DOHH2 (cell line): ENCODE results near the gene RAD51B.
A peak's percentile ranks its signal among the peaks of the same experiment; 100 is the strongest.

Experiments used
- H3F3A ChIP-seq: fragments of 200-600 bp; sonication (generic), shearing (Covaris generic); 2 replicates; pipeline ENCODE4 v1.6.0; 2016; ENCODE audit warnings: antibody characterized with exemption, mild to moderate bottlenecking; ENCODE audit not compliant: control insufficient read depth, insufficient read depth
- H3K27ac ChIP-seq: fragments of 200-600 bp; sonication (generic); 2 replicates; pipeline ENCODE4 v1.5.1; 2014; ENCODE audit warnings: low read depth, mild to moderate bottlenecking, low read length, moderate library complexity
- H3K27me3 ChIP-seq: fragments of 200-600 bp; sonication (generic); 2 replicates; pipeline ENCODE4 v1.6.1; 2014; ENCODE audit warnings: mild to moderate bottlenecking, low read length, mixed read lengths; ENCODE audit not compliant: control insufficient read depth
- H3K36me3 ChIP-seq: fragments of 200-600 bp; sonication (generic); 2 replicates; pipeline ENCODE4 v1.6.1; 2014; ENCODE audit warnings: mild to moderate bottlenecking, low read length, moderate library complexity, mixed read lengths; ENCODE audit not compliant: control insufficient read depth
- H3K4me1 ChIP-seq: fragments of 200-600 bp; sonication (generic); 2 replicates; pipeline ENCODE4 v1.6.1; 2014; ENCODE audit warnings: mild to moderate bottlenecking, low read length, mixed read lengths; ENCODE audit not compliant: control insufficient read depth
- H3K4me2 ChIP-seq: fragments of 200-600 bp; sonication (generic); 2 replicates; pipeline ENCODE4 v1.6.0; 2014; ENCODE audit warnings: mild to moderate bottlenecking, low read length, moderate library complexity
- H3K4me3 ChIP-seq: fragments of 200-600 bp; sonication (generic); 2 replicates; pipeline ENCODE4 v1.5.1; 2014; ENCODE audit warnings: mild to moderate bottlenecking, low read length, mixed read lengths
- H3K79me2 ChIP-seq: fragments of 200-600 bp; sonication (generic); 2 replicates; pipeline ENCODE4 v1.6.1; 2014; ENCODE audit warnings: mild to moderate bottlenecking, low read length, mixed read lengths; ENCODE audit not compliant: control insufficient read depth
- H3K9me2 ChIP-seq: fragments of 200-600 bp; sonication (generic); replicated peaks from 2 replicates; pipeline ENCODE4 v1.6.1; 2014; ENCODE audit warnings: mild to moderate bottlenecking, low read length, mixed read lengths; ENCODE audit not compliant: control insufficient read depth
- H3K9me3 ChIP-seq: fragments of 200-600 bp; sonication (generic); 2 replicates; pipeline ENCODE4 v1.6.1; 2014; ENCODE audit warnings: antibody characterized with exemption, low read length, mixed read lengths; ENCODE audit not compliant: control insufficient read depth, insufficient read depth
- H4K20me1 ChIP-seq: fragments of 200-600 bp; sonication (generic); 2 replicates; pipeline ENCODE4 v1.6.0; 2014; ENCODE audit warnings: low read depth, mild to moderate bottlenecking, antibody characterized with exemption, low read length, moderate library complexity; ENCODE audit not compliant: control insufficient read depth, insufficient read depth
- EZH2phosphoT487 ChIP-seq: fragments of 200-600 bp; sonication (generic); IDR thresholded peaks from 2 replicates; pipeline ENCODE4 v1.6.1; 2017; ENCODE audit warnings: borderline replicate concordance, mild to moderate bottlenecking, antibody characterized with exemption, low read length, moderate library complexity, mixed read lengths
- TF ChIP-seq, protein P1 (sequence below): fragments of 200-600 bp; sonication (generic); IDR thresholded peaks from one replicate; pipeline ENCODE4 v1.5.1; 2014; ENCODE audit warnings: antibody characterized with exemption, mild to moderate bottlenecking, low read depth, low read length; ENCODE audit not compliant: poor library complexity, severe bottlenecking

RAD51B gene

GRCh38 chr14:68503186-68503825, 683.7 kb downstream of the RAD51B start:
- no peak for TF ChIP-seq EZH2phosphoT487
- Histone ChIP-seq H3K27ac (no peak overlapping the region), H3K27me3 (no peaks in the 10 kb centered on the region), H4K20me1 (no peaks in the 10 kb centered on the region), H3K4me3 (no peak overlapping the region), H3K36me3 (no peaks in the 10 kb centered on the region), H3K4me1 (peaks cover 75% of the 10 kb centered on the region), H3F3A (no peaks in the 10 kb centered on the region), H3K4me2 (no peak overlapping the region), H3K79me2 (no peaks in the 10 kb centered on the region), H3K9me2 (no peaks in the 10 kb centered on the region), H3K9me3 (no peaks in the 10 kb centered on the region)

DNA sequence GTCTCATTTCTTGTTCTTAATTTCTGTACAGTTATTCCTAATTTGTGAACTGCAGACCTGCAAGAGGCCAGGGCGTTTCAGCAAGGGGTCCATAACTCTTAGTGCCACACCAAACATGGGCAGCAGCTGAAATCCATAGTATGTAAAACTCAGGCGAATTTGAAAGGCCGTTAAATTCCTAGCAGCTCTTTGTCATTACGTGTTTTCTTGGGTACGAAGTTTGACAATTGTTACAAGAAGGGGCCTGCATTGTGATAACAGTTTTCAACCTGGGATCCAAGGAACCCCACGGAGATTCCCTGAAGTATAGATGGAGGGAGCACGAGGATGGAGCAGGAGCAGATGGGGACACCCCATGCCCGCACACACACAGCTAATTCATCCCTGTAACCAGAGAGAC, 685.3 kb downstream of the RAD51B start:
- no peaks in the 10 kb centered on the region for H3K9me2 ChIP-seq
- H3K4me1 ChIP-seq: peaks cover 59% of the 10 kb centered on the region
- H4K20me1 ChIP-seq: no peaks in the 10 kb centered on the region
- H3K9me3 ChIP-seq: no peaks in the 10 kb centered on the region
- no peaks in the 10 kb centered on the region for H3F3A ChIP-seq
- no peaks in the 10 kb centered on the region for H3K79me2 ChIP-seq
- TF ChIP-seq, protein P1, sequence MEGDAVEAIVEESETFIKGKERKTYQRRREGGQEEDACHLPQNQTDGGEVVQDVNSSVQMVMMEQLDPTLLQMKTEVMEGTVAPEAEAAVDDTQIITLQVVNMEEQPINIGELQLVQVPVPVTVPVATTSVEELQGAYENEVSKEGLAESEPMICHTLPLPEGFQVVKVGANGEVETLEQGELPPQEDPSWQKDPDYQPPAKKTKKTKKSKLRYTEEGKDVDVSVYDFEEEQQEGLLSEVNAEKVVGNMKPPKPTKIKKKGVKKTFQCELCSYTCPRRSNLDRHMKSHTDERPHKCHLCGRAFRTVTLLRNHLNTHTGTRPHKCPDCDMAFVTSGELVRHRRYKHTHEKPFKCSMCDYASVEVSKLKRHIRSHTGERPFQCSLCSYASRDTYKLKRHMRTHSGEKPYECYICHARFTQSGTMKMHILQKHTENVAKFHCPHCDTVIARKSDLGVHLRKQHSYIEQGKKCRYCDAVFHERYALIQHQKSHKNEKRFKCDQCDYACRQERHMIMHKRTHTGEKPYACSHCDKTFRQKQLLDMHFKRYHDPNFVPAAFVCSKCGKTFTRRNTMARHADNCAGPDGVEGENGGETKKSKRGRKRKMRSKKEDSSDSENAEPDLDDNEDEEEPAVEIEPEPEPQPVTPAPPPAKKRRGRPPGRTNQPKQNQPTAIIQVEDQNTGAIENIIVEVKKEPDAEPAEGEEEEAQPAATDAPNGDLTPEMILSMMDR: no peak
- no peak for TF ChIP-seq EZH2phosphoT487
- no peak overlapping the region for H3K4me2 ChIP-seq
- H3K27me3 ChIP-seq: no peaks in the 10 kb centered on the region
- H3K27ac ChIP-seq: no peak overlapping the region
- H3K36me3 ChIP-seq: no peaks in the 10 kb centered on the region
- H3K4me3 ChIP-seq: no peak overlapping the region

DNA sequence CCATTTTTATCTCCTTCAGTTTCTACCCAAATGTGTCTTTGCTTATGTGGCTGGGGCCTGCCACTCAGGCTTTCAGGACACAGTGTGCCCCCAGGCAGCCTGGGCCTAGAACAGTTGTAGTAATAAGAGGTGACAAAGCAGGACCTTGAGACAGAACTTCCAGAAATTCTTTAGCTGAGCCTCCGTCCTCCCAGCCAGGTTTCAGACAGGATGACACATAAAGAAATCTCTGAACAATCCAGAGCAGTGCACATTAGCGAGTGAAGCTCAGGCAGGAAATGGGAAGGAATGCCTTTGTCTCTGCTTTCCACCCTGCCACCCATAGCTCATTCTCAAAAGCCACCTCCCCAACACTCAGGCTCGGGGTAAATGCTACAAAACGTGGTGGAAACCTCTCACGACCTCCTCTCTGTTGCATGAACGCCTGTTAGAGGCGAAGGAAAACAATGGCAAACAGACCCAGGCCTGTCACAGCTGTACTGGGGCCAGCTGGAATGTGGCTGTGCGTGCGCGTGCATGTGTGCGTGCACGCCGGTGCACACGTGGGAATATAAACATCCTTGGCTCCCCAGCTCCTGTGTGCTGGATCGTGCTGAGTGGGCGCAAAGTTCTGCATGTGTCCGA, 686.6 kb downstream of the RAD51B start:
- peak overlapping the region; percentile 48 for H3K4me2 ChIP-seq
- H3K4me3 ChIP-seq: peak overlapping the region; percentile 11; the same call in 1 of the 2 replicates
- no peaks in the 10 kb centered on the region for H3K27me3 ChIP-seq
- H4K20me1 ChIP-seq: no peaks in the 10 kb centered on the region
- peaks cover 50% of the 10 kb centered on the region for H3K4me1 ChIP-seq
- H3F3A ChIP-seq: no peaks in the 10 kb centered on the region; the same call in 1 of the 2 replicates
- no peaks in the 10 kb centered on the region for H3K9me3 ChIP-seq
- no peak for TF ChIP-seq EZH2phosphoT487
- TF ChIP-seq, protein P1: no peak
- H3K36me3 ChIP-seq: no peaks in the 10 kb centered on the region
- no peak overlapping the region for H3K27ac ChIP-seq
- H3K79me2 ChIP-seq: no peaks in the 10 kb centered on the region
- H3K9me2 ChIP-seq: no peaks in the 10 kb centered on the region
